Measurements from ENCODE around the gene VWC2.

VWC2 gene

GRCh38 chr7:49773218-49773935, at the start of gene VWC2:
Gene VWC2 (plus strand): TSS chr7:49773638. CDS start chr7:49775436, 1,798 bp downstream.
- H3K27me3 ChIP-seq (ENCODE audit: insufficient read depth, low read length, poor library complexity, severe bottlenecking) = no peaks in the 10 kb centered on the region
- H3K36me3 ChIP-seq (ENCODE audit: insufficient read depth, low read length) = no peaks in the 10 kb centered on the region
- no peak within 1 kb of the TSS for H3K9ac ChIP-seq (ENCODE audit: low read depth, low read length, poor library complexity, severe bottlenecking)
- H4K20me1 ChIP-seq (ENCODE audit: insufficient read depth, low read length, poor library complexity, severe bottlenecking) = no peaks in the 10 kb centered on the region
- H3K9me2 ChIP-seq (replicated peaks; ENCODE audit: low read depth, low read length) = no peaks in the 10 kb centered on the region
- H3K9me3 ChIP-seq (ENCODE audit: insufficient read depth, low read depth, low read length) = no peaks in the 10 kb centered on the region
- no peaks in the 10 kb centered on the region for H3K4me1 ChIP-seq (ENCODE audit: insufficient read depth, low read length, poor library complexity, severe bottlenecking)
- no peaks in the 10 kb centered on the region for H3K79me2 ChIP-seq (ENCODE audit: insufficient read depth, low read length)
- TF ChIP-seq EZH2phosphoT487 (IDR thresholded peaks at IDR 0.05; ENCODE audit: borderline replicate concordance) (no peak), CTCF (conservative IDR thresholded peaks at IDR 0.05; ENCODE audit: low read length) (no peak)
- H3K4me3 ChIP-seq (ENCODE audit: low read length, poor library complexity, severe bottlenecking) = no peak within 1 kb of the TSS
- H3K4me2 ChIP-seq (ENCODE audit: low read depth, low read length, poor library complexity, severe bottlenecking) = no peak within 1 kb of the TSS
- no peaks in the 10 kb centered on the region for H3F3A ChIP-seq (ENCODE audit: low read depth)
- H2AFZ ChIP-seq (ENCODE audit: low read length) = no peak within 1 kb of the TSS

- no peak overlapping the region for H3K4me3 ChIP-seq (ENCODE audit: low read length, poor library complexity, severe bottlenecking)
- H3F3A ChIP-seq (ENCODE audit: low read depth) = no peaks in the 10 kb centered on the region
- TF ChIP-seq EZH2phosphoT487 (IDR thresholded peaks at IDR 0.05; ENCODE audit: borderline replicate concordance) (no peak), CTCF (conservative IDR thresholded peaks at IDR 0.05; ENCODE audit: low read length) (no peak)
These were observed 49.4 kb upstream of the VWC2 start for GRCh38 chr7:49724071-49724470.

GRCh38 chr7:49731836-49732235, 41.6 kb upstream of the VWC2 start:
- TF ChIP-seq CTCF (conservative IDR thresholded peaks at IDR 0.05; ENCODE audit: low read length) (no peak), EZH2phosphoT487 (IDR thresholded peaks at IDR 0.05; ENCODE audit: borderline replicate concordance) (no peak)
- Histone ChIP-seq H3K9ac (ENCODE audit: low read depth, low read length, poor library complexity, severe bottlenecking) (no peak overlapping the region), H3K79me2 (ENCODE audit: insufficient read depth, low read length) (no peaks in the 10 kb centered on the region), H2AFZ (ENCODE audit: low read length) (no peak overlapping the region), H3K4me3 (ENCODE audit: low read length, poor library complexity, severe bottlenecking) (no peak overlapping the region), H3K4me1 (ENCODE audit: insufficient read depth, low read length, poor library complexity, severe bottlenecking) (no peaks in the 10 kb centered on the region), H3K9me2 (replicated peaks; ENCODE audit: low read depth, low read length) (no peaks in the 10 kb centered on the region), H4K20me1 (ENCODE audit: insufficient read depth, low read length, poor library complexity, severe bottlenecking) (no peaks in the 10 kb centered on the region), H3K4me2 (ENCODE audit: low read depth, low read length, poor library complexity, severe bottlenecking) (no peak overlapping the region), H3K9me3 (ENCODE audit: insufficient read depth, low read depth, low read length) (no peaks in the 10 kb centered on the region), H3K36me3 (ENCODE audit: insufficient read depth, low read length) (no peaks in the 10 kb centered on the region), H3K27me3 (ENCODE audit: insufficient read depth, low read length, poor library complexity, severe bottlenecking) (no peaks in the 10 kb centered on the region), H3F3A (ENCODE audit: low read depth) (no peaks in the 10 kb centered on the region)

More at GRCh38 chr7:49724071-49724470, 49.4 kb upstream of the VWC2 start:
- no peaks in the 10 kb centered on the region for H4K20me1 ChIP-seq (ENCODE audit: insufficient read depth, low read length, poor library complexity, severe bottlenecking)
- H3K27me3 ChIP-seq (ENCODE audit: insufficient read depth, low read length, poor library complexity, severe bottlenecking) = no peaks in the 10 kb centered on the region
- H3K4me2 ChIP-seq (ENCODE audit: low read depth, low read length, poor library complexity, severe bottlenecking) = no peak overlapping the region
- H3K79me2 ChIP-seq (ENCODE audit: insufficient read depth, low read length) = no peaks in the 10 kb centered on the region
- H3K9me3 ChIP-seq (ENCODE audit: insufficient read depth, low read depth, low read length) = no peaks in the 10 kb centered on the region
- H3K9me2 ChIP-seq (replicated peaks; ENCODE audit: low read depth, low read length) = no peaks in the 10 kb centered on the region
- H3K9ac ChIP-seq (ENCODE audit: low read depth, low read length, poor library complexity, severe bottlenecking) = no peak overlapping the region
- no peaks in the 10 kb centered on the region for H3K4me1 ChIP-seq (ENCODE audit: insufficient read depth, low read length, poor library complexity, severe bottlenecking)
- no peaks in the 10 kb centered on the region for H3K36me3 ChIP-seq (ENCODE audit: insufficient read depth, low read length)
- no peak overlapping the region for H2AFZ ChIP-seq (ENCODE audit: low read length)
